SU-DHL-6 (cell line): ENCODE measurements around the gene SOX5.

Experiments used
- EZH2phosphoT487 ChIP-seq: fragments of 200-600 bp; sonication (generic), shearing (Covaris generic); conservative IDR thresholded peaks from 2 replicates; pipeline ENCODE4 v1.6.1; 2018; ENCODE audit warnings: mild to moderate bottlenecking, antibody characterized with exemption, low read length, moderate library complexity, mixed read lengths
- TF ChIP-seq, protein P1 (sequence below): fragments of 200-600 bp; sonication (generic); IDR thresholded peaks from one replicate; pipeline ENCODE4 v1.5.1; 2017; ENCODE audit warnings: antibody characterized with exemption, mild to moderate bottlenecking, low read length, moderate library complexity; ENCODE audit not compliant: insufficient read depth, poor library complexity, severe bottlenecking

- TF ChIP-seq, protein P1, sequence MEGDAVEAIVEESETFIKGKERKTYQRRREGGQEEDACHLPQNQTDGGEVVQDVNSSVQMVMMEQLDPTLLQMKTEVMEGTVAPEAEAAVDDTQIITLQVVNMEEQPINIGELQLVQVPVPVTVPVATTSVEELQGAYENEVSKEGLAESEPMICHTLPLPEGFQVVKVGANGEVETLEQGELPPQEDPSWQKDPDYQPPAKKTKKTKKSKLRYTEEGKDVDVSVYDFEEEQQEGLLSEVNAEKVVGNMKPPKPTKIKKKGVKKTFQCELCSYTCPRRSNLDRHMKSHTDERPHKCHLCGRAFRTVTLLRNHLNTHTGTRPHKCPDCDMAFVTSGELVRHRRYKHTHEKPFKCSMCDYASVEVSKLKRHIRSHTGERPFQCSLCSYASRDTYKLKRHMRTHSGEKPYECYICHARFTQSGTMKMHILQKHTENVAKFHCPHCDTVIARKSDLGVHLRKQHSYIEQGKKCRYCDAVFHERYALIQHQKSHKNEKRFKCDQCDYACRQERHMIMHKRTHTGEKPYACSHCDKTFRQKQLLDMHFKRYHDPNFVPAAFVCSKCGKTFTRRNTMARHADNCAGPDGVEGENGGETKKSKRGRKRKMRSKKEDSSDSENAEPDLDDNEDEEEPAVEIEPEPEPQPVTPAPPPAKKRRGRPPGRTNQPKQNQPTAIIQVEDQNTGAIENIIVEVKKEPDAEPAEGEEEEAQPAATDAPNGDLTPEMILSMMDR = no peak
- no peak for TF ChIP-seq EZH2phosphoT487
These were observed 53.7 kb downstream of the SOX5 start for GRCh38 chr12:23895792-23896218.
